Lower leg skin (tissue), 4 donors: ENCODE data around the gene OR1M1. TPM values are rescaled to one million over a fixed set of nuclear protein-coding genes. Genes with fewer than 3 reads are reported as not detected.
A peak's percentile ranks its signal among the peaks of the same experiment; 100 is the strongest.
"Not testable (repeated sequence)": the region's sequence is repeated elsewhere in the genome, so short reads cannot be mapped to it uniquely, and the experiment has no call there.

Experiments
- DNase-seq, 2 donors: peaks; one replicate each; pipeline ENCODE4 v3.0.0-alpha.2; 2019; ENCODE audit warnings: low spot score in 2 of 2
- H3K4me3 ChIP-seq: fragments of 200-600 bp; sonication (generic); 2 replicates; pipeline ENCODE4 v1.5.1; 2017; ENCODE audit warnings: mild to moderate bottlenecking, low read depth; ENCODE audit not compliant: poor library complexity, severe bottlenecking
- CTCF ChIP-seq, 3 donors: fragments of 450-650 bp; IDR thresholded peaks; one replicate each; pipeline ENCODE4 v1.5.1; 2016; ENCODE audit warnings: antibody characterized with exemption in 3 of 3, mild to moderate bottlenecking in 3 of 3, moderate library complexity in 2 of 3
- POLR2A ChIP-seq, 2 donors: fragments of 450-650 bp; IDR thresholded peaks; one replicate each; pipeline ENCODE4 v1.6.1; 2016 to 2017; ENCODE audit warnings: antibody characterized with exemption in 2 of 2, mild to moderate bottlenecking in 1 of 2, moderate library complexity in 1 of 2
- WGBS, 2 donors: methylation state at CpG; one replicate each; pipeline ENCODE4 v1.1.5; 2018; 5-methylcytosine and 5-hydroxymethylcytosine counted together
- intact Hi-C: fragments of 100-400 bp; cut with DNase I; formaldehyde crosslinking; loops from one replicate; pipeline ENCODE4 v1.15.0; 2023; ENCODE audit warnings: low total_unique reads
- total RNA-seq, 4 donors: library from RNA; depleted of rRNA; stranded (reverse); fragments of >200 nt; gene quantifications; one replicate each; pipeline ENCODE4 v1.1.0, GENCODE V29; 2016

OR1M1 gene
- total RNA-seq, 4 donors from 2014 or later, result not detected

GRCh38 chr19:9070066-9070465 is 16.8 kb upstream of the OR1M1 start:
- no peak for TF ChIP-seq POLR2A (IDR thresholded peaks at IDR 0.05)
- TF ChIP-seq CTCF (IDR thresholded peaks at IDR 0.05), result no peak
- WGBS, 2 donors, result 37 to 44% methylated on average over 5 of the region's 5 CpGs
- intact Hi-C loops, result no loop called here
- no peak overlapping the region for H3K4me3 ChIP-seq
- DNase-seq, result no peak

GRCh38 chr19:9071720-9072119 is 15.1 kb upstream of the OR1M1 start:
- H3K4me3 ChIP-seq, DNase-seq, intact Hi-C loops: not testable (repeated sequence)
- WGBS, 2 donors, result 86 to 94% methylated on average over 6 of the region's 6 CpGs

GRCh38 chr19:9073806-9074205 is 13.1 kb upstream of the OR1M1 start:
- intact Hi-C loops, result no loop called here
- no peak for TF ChIP-seq POLR2A (IDR thresholded peaks at IDR 0.05)
- H3K4me3 ChIP-seq, result no peak overlapping the region
- no peak for DNase-seq
- 52 to 70% methylated on average over 6 of the region's 6 CpGs for WGBS, 2 donors

- DNase-seq, result peak in 1 of 2 donors; percentile 36
- intact Hi-C loops, result no loop called here
- H3K4me3 ChIP-seq, result no peak overlapping the region
- TF ChIP-seq CTCF (IDR thresholded peaks at IDR 0.05), result no peak
- no peak for TF ChIP-seq POLR2A (IDR thresholded peaks at IDR 0.05)
- 8 to 15% methylated on average over 16 of the region's 16 CpGs for WGBS, 2 donors
Observed at GRCh38 chr19:9075064-9075949, 11.6 kb upstream of the OR1M1 start.

- WGBS, 2 donors, result 61 to 67% methylated on average over 10 of the region's 10 CpGs
- intact Hi-C loops, result no loop called here
- TF ChIP-seq POLR2A (IDR thresholded peaks at IDR 0.05) (no peak), CTCF (IDR thresholded peaks at IDR 0.05) (no peak)
- no peak overlapping the region for H3K4me3 ChIP-seq
- no peak for DNase-seq
Observed at GRCh38 chr19:9076901-9077300, 10.0 kb upstream of the OR1M1 start.

GRCh38 chr19:9078651-9079050 is 8.2 kb upstream of the OR1M1 start:
- TF ChIP-seq CTCF (IDR thresholded peaks at IDR 0.05) (no peak), POLR2A (IDR thresholded peaks at IDR 0.05) (no peak)
- H3K4me3 ChIP-seq, result no peak overlapping the region
- 80 to 89% methylated on average over 4 of the region's 4 CpGs for WGBS, 2 donors
- intact Hi-C loops, result no loop called here
- no peak for DNase-seq

- 27 to 42% methylated on average over 8 of the region's 8 CpGs for WGBS, 2 donors
- no peak within 1 kb of the TSS for H3K4me3 ChIP-seq
- TF ChIP-seq POLR2A (IDR thresholded peaks at IDR 0.05) (no peak), CTCF (IDR thresholded peaks at IDR 0.05) (no peak)
- no peak for DNase-seq
- intact Hi-C loops, result no loop called here
Observed at GRCh38 chr19:9107375-9107774, 20.5 kb downstream of the OR1M1 start, which contains the start of gene OR7G2. OR7G2 (minus strand) TSS chr19:9107475; CDS start chr19:9103243, 4,232 bp downstream.
